OCI-LY1 (cell line): ENCODE measurements around the gene PBX1.

Experiments used
- H2AFZ ChIP-seq: fragments of 200-600 bp; sonication (generic), shearing (Covaris generic); 2 replicates; pipeline ENCODE4 v1.6.0; 2014; ENCODE audit warnings: antibody characterized with exemption, mild to moderate bottlenecking, low read length
- H3F3A ChIP-seq: fragments of 200-600 bp; sonication (generic), shearing (Covaris generic); 2 replicates; pipeline ENCODE4 v1.6.0; 2014; ENCODE audit warnings: mild to moderate bottlenecking, antibody characterized with exemption, low read length, moderate library complexity; ENCODE audit not compliant: insufficient read depth
- H3K27ac ChIP-seq: fragments of 200-600 bp; sonication (generic); 2 replicates; pipeline ENCODE4 v1.5.1; 2014; ENCODE audit warnings: low read length, mixed run types, mild to moderate bottlenecking, low read depth; ENCODE audit not compliant: poor library complexity, severe bottlenecking
- H3K27me3 ChIP-seq: fragments of 200-600 bp; sonication (generic); 2 replicates; pipeline ENCODE4 v1.6.0; 2014; ENCODE audit warnings: antibody characterized with exemption, mild to moderate bottlenecking, low read length, moderate library complexity; ENCODE audit not compliant: insufficient read depth
- H3K36me3 ChIP-seq: fragments of 200-600 bp; sonication (generic); 2 replicates; pipeline ENCODE4 v1.6.1; 2014; ENCODE audit warnings: mild to moderate bottlenecking, antibody characterized with exemption, low read length, moderate library complexity, mixed read lengths; ENCODE audit not compliant: insufficient read depth
- H3K4me1 ChIP-seq: fragments of 200-600 bp; sonication (generic); 2 replicates; pipeline ENCODE4 v1.5.1; 2014; ENCODE audit warnings: mild to moderate bottlenecking, low read length, moderate library complexity; ENCODE audit not compliant: insufficient read depth, severe bottlenecking
- H3K4me2 ChIP-seq: fragments of 200-600 bp; sonication (generic), shearing (Covaris generic); 2 replicates; pipeline ENCODE4 v1.6.1; 2014; ENCODE audit warnings: low read length
- H3K4me3 ChIP-seq: fragments of 200-600 bp; sonication (generic); 2 replicates; pipeline ENCODE4 v1.5.1; 2014; ENCODE audit warnings: low read length, low read depth, mild to moderate bottlenecking, mixed read lengths; ENCODE audit not compliant: poor library complexity, severe bottlenecking
- H3K79me2 ChIP-seq: fragments of 200-600 bp; shearing (Covaris generic); 2 replicates; pipeline ENCODE4 v1.6.1; 2016; ENCODE audit warnings: mixed run types, low read length, mixed read lengths; ENCODE audit not compliant: insufficient read depth
- H3K9ac ChIP-seq: fragments of 200-600 bp; sonication (generic), shearing (Covaris generic); 2 replicates; pipeline ENCODE4 v1.6.1; 2014; ENCODE audit warnings: mild to moderate bottlenecking, low read length, mixed read lengths
- H3K9me2 ChIP-seq: fragments of 200-600 bp; sonication (generic), shearing (Covaris generic); 2 replicates; pipeline ENCODE4 v1.6.1; 2014; ENCODE audit warnings: low read depth, mild to moderate bottlenecking, low read length, mixed read lengths
- H3K9me3 ChIP-seq: fragments of 200-600 bp; shearing (Covaris generic); 2 replicates; pipeline ENCODE4 v1.6.1; 2014; ENCODE audit warnings: low read length, mixed read lengths
- H4K20me1 ChIP-seq: fragments of 200-600 bp; sonication (generic), shearing (Covaris generic); 2 replicates; pipeline ENCODE4 v1.6.0; 2016; ENCODE audit warnings: mild to moderate bottlenecking, low read length; ENCODE audit not compliant: insufficient read depth
- CTCF ChIP-seq: fragments of 200-600 bp; sonication (generic), shearing (Covaris generic); IDR thresholded peaks from 2 replicates; pipeline ENCODE4 v1.5.1; 2017; ENCODE audit warnings: mild to moderate bottlenecking, antibody characterized with exemption, low read length, moderate library complexity, mixed read lengths
- EZH2 ChIP-seq: fragments of 200-600 bp; sonication (generic), shearing (Covaris generic); IDR thresholded peaks from 2 replicates; pipeline ENCODE4 v1.8.0; 2017; ENCODE audit warnings: borderline replicate concordance, mixed run types, mild to moderate bottlenecking, antibody characterized with exemption, low read length, moderate library complexity, mixed read lengths

Gene PBX1

GRCh38 chr1:164598719-164599118 is 39.7 kb downstream of the PBX1 start:
- Histone ChIP-seq H3K27ac (no peak overlapping the region), H2AFZ (no peak overlapping the region), H3K36me3 (no peaks in the 10 kb centered on the region), H3K4me1 (no peaks in the 10 kb centered on the region), H3K79me2 (no peaks in the 10 kb centered on the region), H3K9me2 (no peaks in the 10 kb centered on the region), H3K4me3 (no peak overlapping the region), H4K20me1 (no peaks in the 10 kb centered on the region), H3K4me2 (no peak overlapping the region), H3F3A (no peaks in the 10 kb centered on the region), H3K9me3 (no peaks in the 10 kb centered on the region), H3K27me3 (no peaks in the 10 kb centered on the region), H3K9ac (no peak overlapping the region)
- TF ChIP-seq EZH2 (no peak), CTCF (no peak)

GRCh38 chr1:164599272-164599671 is 40.3 kb downstream of the PBX1 start:
- H3K9me2 ChIP-seq: no peaks in the 10 kb centered on the region
- H3K9me3 ChIP-seq: no peaks in the 10 kb centered on the region
- no peaks in the 10 kb centered on the region for H3F3A ChIP-seq
- H4K20me1 ChIP-seq: no peaks in the 10 kb centered on the region
- no peak overlapping the region for H3K4me2 ChIP-seq
- no peak overlapping the region for H3K4me3 ChIP-seq
- H3K4me1 ChIP-seq: no peaks in the 10 kb centered on the region
- H3K36me3 ChIP-seq: no peaks in the 10 kb centered on the region
- no peak overlapping the region for H2AFZ ChIP-seq
- H3K27me3 ChIP-seq: no peaks in the 10 kb centered on the region
- H3K79me2 ChIP-seq: no peaks in the 10 kb centered on the region
- H3K27ac ChIP-seq: no peak overlapping the region
- H3K9ac ChIP-seq: no peak overlapping the region
- no peak for TF ChIP-seq EZH2
- no peak for TF ChIP-seq CTCF

- TF ChIP-seq EZH2 (no peak), CTCF (no peak)
- H3K9me3 ChIP-seq: no peaks in the 10 kb centered on the region
- H3K4me2 ChIP-seq: no peak overlapping the region
- no peak overlapping the region for H2AFZ ChIP-seq
- no peaks in the 10 kb centered on the region for H3K9me2 ChIP-seq
- no peaks in the 10 kb centered on the region for H3K27me3 ChIP-seq
- no peaks in the 10 kb centered on the region for H3K36me3 ChIP-seq
- no peak overlapping the region for H3K9ac ChIP-seq
- no peaks in the 10 kb centered on the region for H3F3A ChIP-seq
- no peaks in the 10 kb centered on the region for H3K79me2 ChIP-seq
- H3K4me3 ChIP-seq: no peak overlapping the region
- no peaks in the 10 kb centered on the region for H3K4me1 ChIP-seq
- H3K27ac ChIP-seq: no peak overlapping the region
- H4K20me1 ChIP-seq: no peaks in the 10 kb centered on the region
Measured at GRCh38 chr1:164601399-164602100, 42.6 kb downstream of the PBX1 start.
